Natural killer cell (primary cell): ENCODE data around the gene MAN1C1. TPM values are rescaled to one million over a fixed set of nuclear protein-coding genes. Genes with fewer than 3 reads are reported as not detected.

Source experiments
- ATAC-seq, 3 donors: fragments of 150-1000 bp in 2 of 3; fragments of 200-7000 bp in 1 of 3; cut with Tn5 transposase; 1 replicate in 1 of 3; 2 replicates in 2 of 3; pipeline ENCODE4 v1.10.0; 2021; ENCODE audit warnings: mild to moderate bottlenecking in 2 of 3, moderate library complexity in 2 of 3
- DNase-seq, 2 donors: peaks; one replicate each; pipeline versions ENCODE4 v3.0.0 to v3.0.0-alpha.2; 2013 to 2021; ENCODE audit warnings: mixed read lengths in 1 of 2
- H3K27ac ChIP-seq: one replicate; pipeline ENCODE4 v1.5.1; 2013; ENCODE audit warnings: mild to moderate bottlenecking, low read length
- H3K27me3 ChIP-seq: one replicate; pipeline ENCODE4 v1.6.1; 2013; ENCODE audit warnings: low read length; ENCODE audit not compliant: control insufficient read depth, insufficient read depth
- H3K36me3 ChIP-seq: one replicate; pipeline ENCODE4 v1.6.1; 2013; ENCODE audit warnings: low read length; ENCODE audit not compliant: control insufficient read depth, insufficient read depth
- H3K4me1 ChIP-seq: one replicate; pipeline ENCODE4 v1.6.1; 2013; ENCODE audit warnings: low read length; ENCODE audit not compliant: control insufficient read depth, insufficient read depth
- H3K4me3 ChIP-seq: one replicate; pipeline ENCODE4 v1.5.1; 2013; ENCODE audit warnings: low read length
- H3K9me3 ChIP-seq: one replicate; pipeline ENCODE4 v1.6.1; 2013; ENCODE audit warnings: low read length; ENCODE audit not compliant: control insufficient read depth, insufficient read depth
- H3K27ac Mint-ChIP-seq, 2 donors: one replicate each; pipeline ENCODE4 v1.8.0; 2022; ENCODE audit warnings: mild to moderate bottlenecking in 2 of 2, mixed read lengths in 2 of 2, moderate library complexity in 1 of 2
- H3K27me3 Mint-ChIP-seq, 2 donors: one replicate each; pipeline ENCODE4 v1.8.0; 2022; ENCODE audit warnings: low read depth in 2 of 2, mixed read lengths in 2 of 2
- H3K36me3 Mint-ChIP-seq: one replicate; pipeline ENCODE4 v1.8.0; 2022; ENCODE audit warnings: mixed read lengths
- H3K4me1 Mint-ChIP-seq, 2 donors: one replicate each; pipeline ENCODE4 v1.8.0; 2022; ENCODE audit warnings: mixed read lengths in 2 of 2
- H3K4me3 Mint-ChIP-seq: one replicate; pipeline ENCODE4 v1.8.0; 2022; ENCODE audit warnings: mild to moderate bottlenecking, moderate library complexity, mixed read lengths
- H3K9me3 Mint-ChIP-seq, 2 donors: one replicate each; pipeline ENCODE4 v1.8.0; 2022; ENCODE audit warnings: mixed read lengths in 2 of 2
- WGBS: methylation state at CpG from one replicate; pipeline ENCODE4 v1.1.7; 2013; ENCODE audit warnings: missing lambda C conversion rate; ENCODE audit not compliant: insufficient coverage; 5-methylcytosine and 5-hydroxymethylcytosine counted together
- intact Hi-C: fragments of 100-400 bp; cut with micrococcal nuclease; formaldehyde crosslinking; loops from one replicate; pipeline ENCODE4 v1.14.2; 2022
- total RNA-seq, 4 donors: library from RNA; stranded (reverse); fragments of 120-200 nt in 1 of 4; gene quantifications; one replicate each; pipeline versions ENCODE4 v1.2.3 to v1.2.4, GENCODE V29; 2013 to 2022
- TF ChIP-seq, protein P1 (sequence below): fragments of 200-600 bp; IDR thresholded peaks from one replicate; pipeline ENCODE4 v1.8.0; 2022; ENCODE audit warnings: antibody characterized with exemption

The MAN1C1 gene
- total RNA-seq, 3 donors from 2014 or later (not counting 1 experiment from before 2014, with no cell fraction given), result 3.6 to 7.5 (median 7.1) TPM

GRCh38 chr1:25813071-25813733, 196.6 kb downstream of the MAN1C1 start:
- no peak overlapping the region for H3K4me3 Mint-ChIP-seq
- Histone ChIP-seq H3K27ac (no peak overlapping the region), H3K27me3 (no peaks in the 10 kb centered on the region), H3K4me3 (no peak overlapping the region), H3K4me1 (peaks cover 15% of the 10 kb centered on the region), H3K36me3 (no peaks in the 10 kb centered on the region), H3K9me3 (no peaks in the 10 kb centered on the region)
- H3K4me1 Mint-ChIP-seq, result peaks cover 0 to 8% of the 10 kb centered on the region in 2 donors
- intact Hi-C loops, result loop anchor here (5.0 kb wide), 1 partner anchor 311 kb away; no protein-coding TSS in a partner anchor
- ATAC-seq (no peak), DNase-seq (no peak)
- no peak overlapping the region for H3K27ac Mint-ChIP-seq
- TF ChIP-seq, protein P1, sequence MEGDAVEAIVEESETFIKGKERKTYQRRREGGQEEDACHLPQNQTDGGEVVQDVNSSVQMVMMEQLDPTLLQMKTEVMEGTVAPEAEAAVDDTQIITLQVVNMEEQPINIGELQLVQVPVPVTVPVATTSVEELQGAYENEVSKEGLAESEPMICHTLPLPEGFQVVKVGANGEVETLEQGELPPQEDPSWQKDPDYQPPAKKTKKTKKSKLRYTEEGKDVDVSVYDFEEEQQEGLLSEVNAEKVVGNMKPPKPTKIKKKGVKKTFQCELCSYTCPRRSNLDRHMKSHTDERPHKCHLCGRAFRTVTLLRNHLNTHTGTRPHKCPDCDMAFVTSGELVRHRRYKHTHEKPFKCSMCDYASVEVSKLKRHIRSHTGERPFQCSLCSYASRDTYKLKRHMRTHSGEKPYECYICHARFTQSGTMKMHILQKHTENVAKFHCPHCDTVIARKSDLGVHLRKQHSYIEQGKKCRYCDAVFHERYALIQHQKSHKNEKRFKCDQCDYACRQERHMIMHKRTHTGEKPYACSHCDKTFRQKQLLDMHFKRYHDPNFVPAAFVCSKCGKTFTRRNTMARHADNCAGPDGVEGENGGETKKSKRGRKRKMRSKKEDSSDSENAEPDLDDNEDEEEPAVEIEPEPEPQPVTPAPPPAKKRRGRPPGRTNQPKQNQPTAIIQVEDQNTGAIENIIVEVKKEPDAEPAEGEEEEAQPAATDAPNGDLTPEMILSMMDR, result no peak
- 82% methylated on average over 11 of the region's 11 CpGs for WGBS
- H3K9me3 Mint-ChIP-seq, result no peaks in the 10 kb centered on the region
- no peaks in the 10 kb centered on the region for H3K27me3 Mint-ChIP-seq
- H3K36me3 Mint-ChIP-seq, result no peaks in the 10 kb centered on the region

DNA sequence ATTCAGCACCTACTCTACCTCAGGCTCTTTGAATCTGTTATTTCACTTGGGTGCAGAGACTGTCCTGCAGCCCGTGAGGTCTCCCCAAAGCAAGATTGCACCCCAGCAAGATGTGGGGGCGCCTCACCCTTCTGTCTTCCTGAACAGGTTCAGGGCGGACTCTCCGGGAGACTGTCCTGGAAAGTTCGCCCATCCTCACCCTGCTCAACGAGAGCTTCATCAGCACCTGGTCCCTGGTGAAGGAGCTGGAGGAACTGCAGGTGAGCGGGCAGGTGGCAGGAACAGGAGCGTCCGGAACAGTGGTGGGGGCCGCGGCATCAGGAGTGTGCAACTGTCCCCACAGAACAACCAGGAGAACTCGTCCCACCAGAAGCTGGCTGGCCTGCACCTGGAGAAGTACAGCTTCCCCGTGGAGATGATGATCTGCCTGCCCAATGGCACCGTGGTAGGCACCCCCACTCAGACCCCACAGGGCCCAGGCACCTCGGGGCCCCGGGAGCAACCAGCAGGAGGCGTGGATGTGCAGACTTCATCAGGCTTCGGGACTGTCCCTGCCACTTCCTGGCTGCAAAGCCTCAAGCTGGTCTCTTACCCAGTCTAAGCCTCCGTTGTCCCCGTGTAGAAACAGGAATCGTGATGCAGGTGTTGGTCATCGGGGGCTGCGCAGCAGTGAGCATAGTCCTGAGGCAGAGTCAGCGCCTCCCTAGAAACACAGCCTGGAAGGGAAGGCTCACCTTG, 197.3 kb downstream of the MAN1C1 start:
- Mint-ChIP-seq H3K4me3 (no peak overlapping the region), H3K4me1 (peaks cover 2 to 15% of the 10 kb centered on the region in 2 donors), H3K27me3 (no peaks in the 10 kb centered on the region), H3K27ac (no peak overlapping the region), H3K9me3 (no peaks in the 10 kb centered on the region), H3K36me3 (no peaks in the 10 kb centered on the region)
- no peaks in the 10 kb centered on the region for H3K9me3 ChIP-seq
- TF ChIP-seq, protein P1, result no peak
- H3K4me3 ChIP-seq, result no peak overlapping the region
- ATAC-seq (no peak), DNase-seq (no peak)
- whole genome bisulfite sequencing, result 93% methylated on average over 24 of the region's 24 CpGs
- intact Hi-C loops, result loop anchor here (5.0 kb wide), 1 partner anchor 312 kb away; no protein-coding TSS in a partner anchor
- no peaks in the 10 kb centered on the region for H3K36me3 ChIP-seq
- no peaks in the 10 kb centered on the region for H3K27me3 ChIP-seq
- peaks cover 18% of the 10 kb centered on the region for H3K4me1 ChIP-seq
- no peak overlapping the region for H3K27ac ChIP-seq

DNA sequence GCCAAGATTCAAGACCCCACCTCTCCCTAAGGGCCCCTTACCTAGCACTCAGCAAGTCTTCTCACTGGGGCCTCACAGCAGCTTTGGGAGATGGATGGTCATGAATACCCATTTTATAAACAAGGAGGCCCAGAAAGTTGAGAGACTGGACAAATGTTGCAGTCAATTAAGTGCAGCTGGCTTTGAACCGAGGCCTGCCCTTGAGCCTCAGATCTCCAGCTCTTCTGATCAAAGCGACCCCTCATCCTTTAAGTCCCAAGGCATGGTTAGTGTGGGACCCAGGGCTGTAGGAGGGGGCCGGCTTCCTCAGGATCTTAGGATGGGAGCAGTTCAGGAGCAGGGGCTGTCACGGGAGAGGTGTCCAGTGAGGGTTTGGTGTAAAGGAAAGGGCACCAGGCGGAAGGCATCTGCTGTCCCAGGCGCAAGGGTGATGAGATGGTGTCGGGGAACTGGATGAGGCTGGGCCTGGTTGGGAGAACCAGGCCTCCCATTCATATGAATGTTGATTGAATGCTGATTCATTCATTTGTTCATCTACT, 198.0 kb downstream of the MAN1C1 start:
- DNase-seq (no peak), ATAC-seq (no peak)
- Histone ChIP-seq H3K27ac (no peak overlapping the region), H3K9me3 (no peaks in the 10 kb centered on the region), H3K4me1 (peaks cover 25% of the 10 kb centered on the region), H3K36me3 (no peaks in the 10 kb centered on the region), H3K27me3 (no peaks in the 10 kb centered on the region), H3K4me3 (no peak overlapping the region)
- no peaks in the 10 kb centered on the region for H3K27me3 Mint-ChIP-seq
- no peaks in the 10 kb centered on the region for H3K36me3 Mint-ChIP-seq
- H3K4me1 Mint-ChIP-seq, result peaks cover 9 to 22% of the 10 kb centered on the region in 2 donors
- 99% methylated on average over 7 of the region's 7 CpGs for WGBS
- TF ChIP-seq, protein P1, result no peak
- no peak overlapping the region for H3K4me3 Mint-ChIP-seq
- H3K27ac Mint-ChIP-seq, result peak overlapping the region in 1 of 2 donors; percentile 63
- H3K9me3 Mint-ChIP-seq, result no peaks in the 10 kb centered on the region
- intact Hi-C loops, result loop anchor here (5.0 kb wide), 1 partner anchor 312 kb away; no protein-coding TSS in a partner anchor
